ENCODE measurements around the gene SLC6A17. TPM values are rescaled to one million over a fixed set of nuclear protein-coding genes. Genes with fewer than 3 reads are reported as not detected.
A peak's percentile ranks its signal among the peaks of the same experiment; 100 is the strongest.

SLC6A17 gene
- total RNA-seq, 2 experiments from 2014 or later: not detected

GRCh38 chr1:110234691-110235090 lies 84.4 kb downstream of the SLC6A17 start:
- intact Hi-C loops (cut with DNase I, micrococcal nuclease): no loop called here
- Mint-ChIP-seq H3K9me3 (no peaks in the 10 kb centered on the region), H3K27me3 (no peaks in the 10 kb centered on the region), H3K36me3 (ENCODE audit: low read depth) (peaks cover 10% of the 10 kb centered on the region), H3K4me1 (ENCODE audit: low read depth) (no peaks in the 10 kb centered on the region), H3K27ac (no peak overlapping the region), H3K4me3 (no peak overlapping the region)
- Histone ChIP-seq H3K36me3 (ENCODE audit: insufficient read depth, low read length) (peaks cover 2% of the 10 kb centered on the region), H3K4me1 (ENCODE audit: insufficient read depth, low read length) (no peaks in the 10 kb centered on the region), H3K27me3 (ENCODE audit: control insufficient read depth in 1 of 2, insufficient read depth in 2 of 2, low read length in 2 of 2) (no peaks in the 10 kb centered on the region), H3K27ac (ENCODE audit: low read depth in 1 of 2, low read length in 2 of 2) (no peak overlapping the region), H3K9me3 (ENCODE audit: control insufficient read depth in 1 of 2, insufficient read depth in 1 of 2, low read length in 2 of 2) (no peaks in the 10 kb centered on the region), H3K4me3 (ENCODE audit: low read length) (no peak overlapping the region)
- ChIA-PET POLR2A (interaction anchor here (0.5 kb wide), 1 partner anchor 60 kb away, joined by 3 read pairs; no protein-coding TSS in a partner anchor), CTCF (no interaction called here)
- TF ChIP-seq, protein P1, sequence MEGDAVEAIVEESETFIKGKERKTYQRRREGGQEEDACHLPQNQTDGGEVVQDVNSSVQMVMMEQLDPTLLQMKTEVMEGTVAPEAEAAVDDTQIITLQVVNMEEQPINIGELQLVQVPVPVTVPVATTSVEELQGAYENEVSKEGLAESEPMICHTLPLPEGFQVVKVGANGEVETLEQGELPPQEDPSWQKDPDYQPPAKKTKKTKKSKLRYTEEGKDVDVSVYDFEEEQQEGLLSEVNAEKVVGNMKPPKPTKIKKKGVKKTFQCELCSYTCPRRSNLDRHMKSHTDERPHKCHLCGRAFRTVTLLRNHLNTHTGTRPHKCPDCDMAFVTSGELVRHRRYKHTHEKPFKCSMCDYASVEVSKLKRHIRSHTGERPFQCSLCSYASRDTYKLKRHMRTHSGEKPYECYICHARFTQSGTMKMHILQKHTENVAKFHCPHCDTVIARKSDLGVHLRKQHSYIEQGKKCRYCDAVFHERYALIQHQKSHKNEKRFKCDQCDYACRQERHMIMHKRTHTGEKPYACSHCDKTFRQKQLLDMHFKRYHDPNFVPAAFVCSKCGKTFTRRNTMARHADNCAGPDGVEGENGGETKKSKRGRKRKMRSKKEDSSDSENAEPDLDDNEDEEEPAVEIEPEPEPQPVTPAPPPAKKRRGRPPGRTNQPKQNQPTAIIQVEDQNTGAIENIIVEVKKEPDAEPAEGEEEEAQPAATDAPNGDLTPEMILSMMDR (IDR thresholded peaks at IDR 0.05): no peak
- no peak for ATAC-seq (ENCODE audit: poor library complexity)
- DNase-seq: no peak

- H3K27ac Mint-ChIP-seq: no peak overlapping the region
These were observed 85.0 kb downstream of the SLC6A17 start for GRCh38 chr1:110235181-110235833.

DNA sequence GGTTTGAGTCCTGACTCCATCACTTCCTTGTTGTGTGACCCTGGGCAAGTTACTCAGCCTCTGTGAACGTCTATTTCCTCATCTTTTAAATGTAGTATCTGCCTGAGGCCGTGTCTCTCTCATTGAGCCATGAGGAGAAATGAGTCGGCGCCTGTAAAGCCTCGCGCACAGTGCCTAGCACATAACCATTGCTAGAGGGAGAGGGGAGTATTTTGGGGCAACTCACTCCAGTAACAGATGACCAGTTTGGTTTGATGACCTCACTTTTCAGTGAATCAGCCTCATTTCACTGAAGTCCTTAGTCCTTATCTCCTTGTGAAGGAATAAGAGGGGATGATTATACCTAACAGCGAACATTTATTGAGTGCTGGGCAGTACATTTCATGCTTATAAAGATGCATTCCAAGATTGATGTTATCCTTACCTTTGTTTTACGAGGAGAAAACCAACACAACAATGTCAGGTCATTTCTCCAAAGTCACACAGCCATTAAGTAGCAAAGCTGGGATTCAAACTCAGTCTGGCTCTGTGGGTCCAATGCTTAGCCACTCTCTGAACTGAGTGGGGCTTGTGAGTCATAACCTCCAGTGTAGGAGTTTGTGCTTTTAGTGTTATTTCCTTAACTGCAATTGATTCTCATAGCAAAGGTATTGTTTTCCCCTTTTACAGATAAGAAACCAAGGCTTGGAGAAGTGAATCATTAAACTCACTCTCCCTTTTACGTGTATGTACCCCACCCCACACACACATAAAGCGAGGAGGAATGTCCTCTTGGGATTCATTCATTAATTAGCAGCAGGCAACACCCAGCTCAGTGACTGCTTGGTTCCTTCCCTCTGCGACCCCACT lies 85.8 kb downstream of the SLC6A17 start:
- no peaks in the 10 kb centered on the region for H3K9me3 Mint-ChIP-seq
- Histone ChIP-seq H3K9me3 (ENCODE audit: control insufficient read depth in 1 of 2, insufficient read depth in 1 of 2, low read length in 2 of 2) (no peaks in the 10 kb centered on the region), H3K4me1 (ENCODE audit: insufficient read depth, low read length) (no peaks in the 10 kb centered on the region), H3K27ac (ENCODE audit: low read depth in 1 of 2, low read length in 2 of 2) (no peak overlapping the region), H3K27me3 (ENCODE audit: control insufficient read depth in 1 of 2, insufficient read depth in 2 of 2, low read length in 2 of 2) (no peaks in the 10 kb centered on the region), H3K36me3 (ENCODE audit: insufficient read depth, low read length) (peaks cover 2% of the 10 kb centered on the region), H3K4me3 (ENCODE audit: low read length) (no peak overlapping the region)
- H3K4me1 Mint-ChIP-seq (ENCODE audit: low read depth): no peaks in the 10 kb centered on the region
- no peak overlapping the region for H3K27ac Mint-ChIP-seq
- no peak overlapping the region for H3K4me3 Mint-ChIP-seq
- POLR2A ChIA-PET: no interaction called here
- ATAC-seq (ENCODE audit: poor library complexity) (peak; percentile 29), DNase-seq (peak in 2 of 14 experiments; percentile 33 to 53)
- intact Hi-C loops (cut with DNase I, micrococcal nuclease): no loop called here
- TF ChIP-seq, protein P1 (IDR thresholded peaks at IDR 0.05): no peak
- peaks cover 10% of the 10 kb centered on the region for H3K36me3 Mint-ChIP-seq (ENCODE audit: low read depth)
- no peaks in the 10 kb centered on the region for H3K27me3 Mint-ChIP-seq
- CTCF ChIA-PET: no interaction called here

More at GRCh38 chr1:110235181-110235833, 85.0 kb downstream of the SLC6A17 start:
- Mint-ChIP-seq H3K4me1 (ENCODE audit: low read depth) (no peaks in the 10 kb centered on the region), H3K27me3 (no peaks in the 10 kb centered on the region), H3K36me3 (ENCODE audit: low read depth) (peaks cover 10% of the 10 kb centered on the region), H3K4me3 (no peak overlapping the region), H3K9me3 (no peaks in the 10 kb centered on the region)
- peaks cover 2% of the 10 kb centered on the region for H3K36me3 ChIP-seq (ENCODE audit: insufficient read depth, low read length)
- CTCF ChIA-PET: no interaction called here
- DNase-seq: no peak
- H3K9me3 ChIP-seq (ENCODE audit: control insufficient read depth in 1 of 2, insufficient read depth in 1 of 2, low read length in 2 of 2): no peaks in the 10 kb centered on the region
- TF ChIP-seq, protein P1 (IDR thresholded peaks at IDR 0.05): no peak
- no peak for ATAC-seq (ENCODE audit: poor library complexity)
- H3K27ac ChIP-seq (ENCODE audit: low read depth in 1 of 2, low read length in 2 of 2): no peak overlapping the region
- no peak overlapping the region for H3K4me3 ChIP-seq (ENCODE audit: low read length)
- POLR2A ChIA-PET: interaction anchor here (0.5 kb wide), 1 partner anchor 59 kb away, joined by 3 read pairs; no protein-coding TSS in a partner anchor
- H3K4me1 ChIP-seq (ENCODE audit: insufficient read depth, low read length): no peaks in the 10 kb centered on the region
- intact Hi-C loops (cut with DNase I, micrococcal nuclease): no loop called here
- no peaks in the 10 kb centered on the region for H3K27me3 ChIP-seq (ENCODE audit: control insufficient read depth in 1 of 2, insufficient read depth in 2 of 2, low read length in 2 of 2)
